ENCODE measurements around the gene GYS1.
A peak's percentile ranks its signal among the peaks of the same experiment; 100 is the strongest.
"Not testable (repeated sequence)": the region's sequence is repeated elsewhere in the genome, so short reads cannot be mapped to it uniquely, and the experiment has no call there.

The GYS1 gene

DNA sequence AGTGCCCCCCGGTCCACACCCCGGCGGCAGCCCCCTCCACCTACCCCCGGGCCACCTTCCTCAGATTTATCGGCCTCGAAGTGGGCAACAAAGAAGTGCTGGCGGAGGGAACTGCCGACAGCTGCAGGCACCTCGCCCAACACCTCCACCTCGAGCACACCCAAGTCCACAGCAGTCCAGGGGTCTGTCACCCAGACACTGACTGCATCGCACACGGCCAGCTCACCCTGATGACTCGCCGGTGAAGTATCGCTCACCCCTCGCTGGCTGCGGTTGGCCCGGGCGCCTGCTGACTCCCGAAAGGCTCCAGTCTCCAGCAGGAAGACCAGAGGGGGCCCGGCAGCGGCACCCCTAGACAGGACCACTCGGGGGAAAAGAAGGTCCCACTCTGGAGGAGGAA lies 32.5 kb upstream of the GYS1 start:
- H3K36me3 ChIP-seq (ENCODE audit: control insufficient read depth, insufficient read depth, low read length) = not testable (repeated sequence)

DNA sequence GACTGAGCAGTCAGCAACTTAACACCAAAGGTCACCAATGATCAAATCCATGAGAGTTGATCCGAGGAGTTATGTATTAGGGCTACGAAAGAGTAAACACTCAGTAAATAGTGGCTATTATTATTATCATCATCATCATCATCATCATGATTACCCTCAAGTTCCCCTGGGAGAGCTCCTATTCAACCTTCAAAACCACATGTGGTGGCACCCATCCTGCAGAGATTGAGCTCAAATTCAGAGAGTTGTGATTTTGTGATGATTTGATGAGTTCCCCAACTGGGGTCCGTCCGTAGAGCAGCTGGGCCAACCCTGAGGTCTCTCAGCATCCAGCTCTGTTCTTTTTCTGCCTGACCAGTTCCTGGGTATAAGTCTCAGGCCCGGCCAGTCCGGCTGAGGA lies 32.0 kb upstream of the GYS1 start:
- H3K27me3 ChIP-seq (ENCODE audit: control insufficient read depth, insufficient read depth, low read length) = peaks cover 18% of the 10 kb centered on the region
- not testable (repeated sequence) for H3K4me1 ChIP-seq (ENCODE audit: control insufficient read depth, insufficient read depth, low read length); H3K9me3 ChIP-seq (ENCODE audit: control insufficient read depth, insufficient read depth, low read length); H3K9ac ChIP-seq (ENCODE audit: low read depth, low read length); H3K36me3 ChIP-seq (ENCODE audit: control insufficient read depth, insufficient read depth, low read length); H3K4me3 ChIP-seq (ENCODE audit: low read depth, low read length)

More for the DNA sequence above, 32.5 kb upstream of the GYS1 start:
- not testable (repeated sequence) for H3K9ac ChIP-seq (ENCODE audit: low read depth, low read length); H3K4me3 ChIP-seq (ENCODE audit: low read depth, low read length); H3K4me1 ChIP-seq (ENCODE audit: control insufficient read depth, insufficient read depth, low read length); H3K9me3 ChIP-seq (ENCODE audit: control insufficient read depth, insufficient read depth, low read length)
- peaks cover 13% of the 10 kb centered on the region for H3K27me3 ChIP-seq (ENCODE audit: control insufficient read depth, insufficient read depth, low read length)

DNA sequence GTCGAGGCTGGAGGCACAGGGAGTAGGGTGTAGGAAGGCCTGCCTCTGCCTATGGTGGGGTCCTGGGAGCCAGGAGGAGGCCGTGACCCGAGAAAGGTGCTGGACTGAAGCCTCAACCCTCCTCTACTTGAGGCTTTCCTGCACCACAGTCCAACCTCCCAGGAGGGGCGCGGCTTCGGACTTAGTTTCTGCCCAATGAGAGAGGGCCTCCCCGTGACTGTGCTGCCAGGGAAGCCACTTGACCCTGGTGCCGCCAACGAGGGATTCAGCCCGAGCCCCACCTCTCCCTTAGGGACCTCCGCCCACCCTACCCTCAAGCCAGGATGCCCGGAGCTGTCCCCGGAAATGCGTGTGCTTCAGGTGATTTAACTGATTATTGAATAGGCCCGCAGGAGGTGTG lies 31.1 kb upstream of the GYS1 start, which contains the start of gene CGB3:
Gene CGB3 (minus strand): TSS at position 101 of the 400 bp plus-strand sequence. CDS start 362 bp downstream, outside the sequence.
- not testable (repeated sequence) for H3K36me3 ChIP-seq (ENCODE audit: control insufficient read depth, insufficient read depth, low read length); H3K9me3 ChIP-seq (ENCODE audit: control insufficient read depth, insufficient read depth, low read length); H3K9ac ChIP-seq (ENCODE audit: low read depth, low read length); H3K4me3 ChIP-seq (ENCODE audit: low read depth, low read length); H3K4me1 ChIP-seq (ENCODE audit: control insufficient read depth, insufficient read depth, low read length)
- H3K27me3 ChIP-seq (ENCODE audit: control insufficient read depth, insufficient read depth, low read length) = peaks cover 18% of the 10 kb centered on the region

DNA sequence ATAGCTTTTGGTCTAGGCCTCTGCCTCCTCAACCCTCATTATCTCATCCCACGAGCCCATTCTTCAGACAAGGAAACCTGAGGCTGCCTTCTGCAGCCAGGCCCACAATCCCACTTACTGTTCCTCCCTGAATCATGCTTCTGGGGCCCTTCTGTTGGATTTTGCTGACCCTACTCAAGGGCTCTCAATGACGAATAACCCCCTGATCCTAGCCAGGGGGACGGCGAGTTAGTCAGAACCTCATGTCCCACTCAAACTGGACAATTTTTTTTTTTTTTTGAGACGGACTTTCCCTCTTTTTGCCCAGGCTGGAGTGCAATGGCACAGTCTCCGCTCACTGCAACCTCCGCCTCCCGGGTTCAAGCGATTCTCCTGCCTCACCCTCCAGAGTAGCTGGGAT lies 29.0 kb upstream of the GYS1 start:
- Histone ChIP-seq H3K4me3 (ENCODE audit: low read depth, low read length) (no peak overlapping the region), H3K36me3 (ENCODE audit: control insufficient read depth, insufficient read depth, low read length) (no peaks in the 10 kb centered on the region)

DNA sequence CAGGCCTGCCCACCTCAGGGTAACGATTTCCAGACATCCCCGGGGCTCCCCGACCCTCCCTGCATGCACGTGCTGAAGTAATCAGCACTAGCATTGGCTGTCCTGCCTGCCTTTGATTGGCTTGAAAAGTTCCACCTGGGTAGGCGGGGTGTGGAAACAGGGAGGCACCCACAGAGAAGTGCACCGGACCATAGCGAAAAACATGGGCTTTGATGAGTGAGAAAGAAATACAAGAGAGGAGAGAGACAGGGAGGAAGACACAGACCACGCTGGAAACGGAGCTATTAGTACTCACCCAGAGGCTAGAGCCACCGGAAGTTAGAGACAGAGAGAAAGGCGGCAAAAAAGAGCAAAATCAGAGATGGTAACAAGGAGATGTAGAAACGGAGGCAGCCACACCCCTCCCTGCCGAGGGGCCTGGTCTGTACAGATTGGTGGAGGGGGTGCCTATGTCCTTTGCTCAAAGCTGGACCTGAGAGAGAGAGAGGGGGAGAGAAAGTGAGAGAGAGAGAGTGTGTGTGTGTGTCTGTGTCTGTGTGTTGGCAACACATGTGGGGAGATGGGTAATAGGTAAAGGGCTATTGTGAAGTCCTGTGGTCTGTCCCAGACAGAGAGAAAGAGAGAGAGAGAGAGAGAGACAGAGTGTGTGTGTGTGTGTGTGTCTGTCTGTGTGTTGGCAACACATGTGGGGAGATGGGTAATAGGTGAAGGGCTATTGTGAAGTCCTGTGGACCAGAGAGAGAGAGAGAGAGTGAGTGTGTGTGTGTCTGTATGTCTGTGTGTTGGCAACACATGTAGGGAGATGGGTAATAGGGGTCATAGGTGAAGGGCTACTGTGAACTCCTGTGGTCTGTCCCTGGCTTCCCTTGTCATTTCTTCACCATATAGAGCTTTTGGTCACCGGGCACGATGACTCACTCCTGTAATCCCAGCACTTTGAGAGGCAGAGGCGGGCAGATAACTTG lies 28.1 kb upstream of the GYS1 start:
- Histone ChIP-seq H3K9ac (ENCODE audit: low read depth, low read length) (no peak overlapping the region), H3K9me3 (ENCODE audit: control insufficient read depth, insufficient read depth, low read length) (no peaks in the 10 kb centered on the region), H3K4me1 (ENCODE audit: control insufficient read depth, insufficient read depth, low read length) (peaks cover 9% of the 10 kb centered on the region), H3K36me3 (ENCODE audit: control insufficient read depth, insufficient read depth, low read length) (peaks cover 1% of the 10 kb centered on the region), H3K27me3 (ENCODE audit: control insufficient read depth, insufficient read depth, low read length) (peaks cover 30% of the 10 kb centered on the region), H3K4me3 (ENCODE audit: low read depth, low read length) (no peak overlapping the region)

More for the DNA sequence above, 29.0 kb upstream of the GYS1 start:
- Histone ChIP-seq H3K9me3 (ENCODE audit: control insufficient read depth, insufficient read depth, low read length) (no peaks in the 10 kb centered on the region), H3K9ac (ENCODE audit: low read depth, low read length) (no peak overlapping the region), H3K4me1 (ENCODE audit: control insufficient read depth, insufficient read depth, low read length) (peaks cover 9% of the 10 kb centered on the region), H3K27me3 (ENCODE audit: control insufficient read depth, insufficient read depth, low read length) (peaks cover 30% of the 10 kb centered on the region)

DNA sequence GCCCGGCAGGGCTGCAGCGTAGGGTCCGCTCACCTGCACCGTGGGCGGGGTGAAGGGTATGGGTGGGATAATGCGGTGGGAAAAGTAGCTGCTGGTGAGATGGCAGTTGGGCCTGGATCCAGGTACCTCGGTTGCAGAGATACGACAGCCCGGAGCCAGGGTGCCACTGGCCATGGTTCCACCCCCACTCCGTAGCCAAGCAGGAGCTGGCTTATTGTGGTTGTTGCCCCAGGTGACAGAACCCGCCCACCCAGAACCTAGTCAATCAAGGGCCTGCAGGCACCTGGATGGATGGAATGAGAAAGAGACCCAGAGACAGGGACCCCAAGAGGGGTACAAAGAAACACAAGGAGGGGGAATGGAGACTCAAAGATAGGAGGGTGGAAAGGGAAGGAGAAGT lies 27.2 kb upstream of the GYS1 start:
- H3K9me3 ChIP-seq (ENCODE audit: control insufficient read depth, insufficient read depth, low read length) = no peaks in the 10 kb centered on the region
- peak overlapping the region; percentile 30 for H3K4me3 ChIP-seq (ENCODE audit: low read depth, low read length)
- H3K36me3 ChIP-seq (ENCODE audit: control insufficient read depth, insufficient read depth, low read length) = peaks cover 10% of the 10 kb centered on the region
- H3K4me1 ChIP-seq (ENCODE audit: control insufficient read depth, insufficient read depth, low read length) = peaks cover 9% of the 10 kb centered on the region
- no peak overlapping the region for H3K9ac ChIP-seq (ENCODE audit: low read depth, low read length)
- peaks cover 30% of the 10 kb centered on the region for H3K27me3 ChIP-seq (ENCODE audit: control insufficient read depth, insufficient read depth, low read length)

DNA sequence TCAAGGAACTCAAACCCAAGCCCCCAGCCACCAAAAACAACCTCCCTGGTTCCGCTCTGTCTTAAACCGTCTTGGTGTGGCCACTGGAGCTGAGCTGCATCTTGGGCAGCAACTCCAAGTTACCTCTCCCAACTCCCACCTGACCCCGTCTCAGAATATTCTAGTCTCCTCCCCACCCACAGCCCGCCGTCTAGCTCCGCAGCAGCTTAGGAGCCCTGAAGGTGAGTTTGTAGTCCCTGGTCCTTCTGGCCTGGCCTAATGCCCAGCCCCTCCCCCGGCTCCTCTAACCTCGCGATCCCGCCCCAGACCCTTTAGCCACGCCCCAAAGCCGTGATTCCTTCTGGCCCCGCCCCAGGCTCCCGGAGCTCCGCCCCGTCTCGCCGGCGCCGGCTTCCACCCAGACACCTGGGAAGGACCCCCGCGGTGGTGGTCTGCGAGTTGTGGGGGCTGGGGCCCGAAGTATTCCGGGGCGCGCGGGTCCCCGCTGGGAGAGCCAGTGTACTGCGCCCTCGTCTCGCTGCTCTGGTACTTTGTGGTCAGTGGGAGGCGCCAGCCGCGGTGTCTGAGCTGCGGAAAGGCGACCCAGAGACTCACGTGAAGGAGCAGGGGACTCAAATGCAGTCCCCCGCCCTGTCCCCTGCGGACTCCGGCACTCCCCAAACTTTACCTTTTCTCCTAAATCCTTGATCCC lies 26.3 kb upstream of the GYS1 start:
- peaks cover 30% of the 10 kb centered on the region for H3K27me3 ChIP-seq (ENCODE audit: control insufficient read depth, insufficient read depth, low read length)
- H3K9me3 ChIP-seq (ENCODE audit: control insufficient read depth, insufficient read depth, low read length) = no peaks in the 10 kb centered on the region
- H3K4me1 ChIP-seq (ENCODE audit: control insufficient read depth, insufficient read depth, low read length) = peaks cover 9% of the 10 kb centered on the region
- H3K9ac ChIP-seq (ENCODE audit: low read depth, low read length) = no peak overlapping the region
- H3K4me3 ChIP-seq (ENCODE audit: low read depth, low read length) = peak overlapping the region; percentile 53
- H3K36me3 ChIP-seq (ENCODE audit: control insufficient read depth, insufficient read depth, low read length) = peaks cover 18% of the 10 kb centered on the region

DNA sequence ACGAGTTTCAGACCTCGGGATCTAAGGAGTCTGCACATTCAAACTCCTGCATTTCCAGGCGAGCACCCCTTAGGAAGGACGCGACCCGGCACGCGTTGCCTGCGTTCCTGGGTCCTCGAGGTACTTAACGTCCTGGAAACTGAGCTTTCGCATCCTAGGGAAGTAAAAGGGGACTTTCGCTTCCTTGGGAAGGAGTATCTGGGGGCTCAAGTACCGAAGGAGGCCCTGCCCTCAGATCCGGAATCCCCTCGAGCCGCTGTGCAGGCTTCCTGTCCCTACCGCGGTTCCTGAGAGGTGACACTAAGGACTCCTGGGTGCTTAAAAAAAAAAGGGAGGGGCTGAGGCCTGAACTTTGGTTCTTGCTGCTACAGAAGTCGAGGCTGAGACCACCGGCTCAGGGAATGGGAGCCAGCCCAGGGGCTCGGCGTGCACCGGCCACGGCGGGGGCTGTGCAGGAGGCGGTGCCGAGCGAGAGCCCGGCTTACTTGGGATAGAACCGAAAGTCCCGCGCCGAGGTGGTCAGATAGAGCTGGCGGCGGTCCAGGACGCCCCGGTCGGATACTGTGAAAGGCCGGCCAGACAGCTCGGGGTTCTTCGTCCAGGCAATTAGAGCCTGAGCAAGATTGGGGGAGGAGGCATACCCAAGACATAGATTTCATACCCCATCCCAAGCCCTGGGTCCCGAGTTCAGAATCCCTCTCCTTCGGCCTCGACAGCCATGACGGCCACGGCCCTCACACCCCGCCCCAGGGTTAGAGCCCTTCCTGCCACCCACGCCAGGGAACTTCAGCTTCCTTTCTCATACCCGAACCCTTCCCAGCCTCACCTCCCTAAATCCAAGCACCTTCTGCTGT lies 25.5 kb upstream of the GYS1 start:
- peaks cover 25% of the 10 kb centered on the region for H3K36me3 ChIP-seq (ENCODE audit: control insufficient read depth, insufficient read depth, low read length)
- H3K4me3 ChIP-seq (ENCODE audit: low read depth, low read length) = peak overlapping the region; percentile 50
- H3K9me3 ChIP-seq (ENCODE audit: control insufficient read depth, insufficient read depth, low read length); H3K9ac ChIP-seq (ENCODE audit: low read depth, low read length); H3K4me1 ChIP-seq (ENCODE audit: control insufficient read depth, insufficient read depth, low read length): not testable (repeated sequence)
- H3K27me3 ChIP-seq (ENCODE audit: control insufficient read depth, insufficient read depth, low read length) = peaks cover 30% of the 10 kb centered on the region

DNA sequence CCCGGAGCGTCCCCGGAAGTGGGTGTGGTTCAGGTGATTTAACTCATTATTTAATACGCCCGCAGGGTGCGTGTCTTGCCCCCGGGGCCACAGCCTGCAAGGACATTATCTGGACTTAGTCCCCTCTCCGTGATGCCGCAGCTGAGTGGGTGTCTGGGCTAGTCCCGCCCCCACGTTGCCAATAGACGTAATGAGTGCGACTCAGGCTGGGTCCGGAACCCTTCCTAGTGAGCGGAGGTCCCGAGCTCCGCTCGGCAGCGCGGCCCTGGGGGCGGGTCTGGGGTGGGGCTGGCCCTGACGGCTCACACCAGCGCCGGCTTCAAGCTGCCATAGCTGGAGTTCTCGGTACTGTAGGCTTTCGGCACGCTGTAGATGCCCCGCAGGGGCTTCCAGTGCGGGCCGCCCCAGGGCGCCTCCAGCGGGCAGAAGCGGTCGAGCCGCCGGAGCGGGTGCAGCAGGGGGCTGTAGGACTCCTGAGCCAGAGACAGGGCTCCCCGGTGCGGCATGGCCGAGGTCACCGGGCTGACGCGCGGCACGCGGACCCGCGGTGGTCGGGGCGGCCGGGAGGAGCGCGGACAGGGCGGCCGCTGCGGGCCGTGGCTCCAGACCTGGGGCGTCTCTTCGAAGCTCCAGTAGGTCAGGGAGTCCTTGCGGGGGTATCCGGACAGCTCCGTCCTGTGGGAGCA lies 24.7 kb upstream of the GYS1 start:
- Histone ChIP-seq H3K9me3 (ENCODE audit: control insufficient read depth, insufficient read depth, low read length) (no peaks in the 10 kb centered on the region), H3K4me3 (ENCODE audit: low read depth, low read length) (peak overlapping the region; percentile 50), H3K27me3 (ENCODE audit: control insufficient read depth, insufficient read depth, low read length) (peaks cover 30% of the 10 kb centered on the region), H3K4me1 (ENCODE audit: control insufficient read depth, insufficient read depth, low read length) (peaks cover 9% of the 10 kb centered on the region), H3K36me3 (ENCODE audit: control insufficient read depth, insufficient read depth, low read length) (peaks cover 25% of the 10 kb centered on the region), H3K9ac (ENCODE audit: low read depth, low read length) (peak overlapping the region; percentile 24)

DNA sequence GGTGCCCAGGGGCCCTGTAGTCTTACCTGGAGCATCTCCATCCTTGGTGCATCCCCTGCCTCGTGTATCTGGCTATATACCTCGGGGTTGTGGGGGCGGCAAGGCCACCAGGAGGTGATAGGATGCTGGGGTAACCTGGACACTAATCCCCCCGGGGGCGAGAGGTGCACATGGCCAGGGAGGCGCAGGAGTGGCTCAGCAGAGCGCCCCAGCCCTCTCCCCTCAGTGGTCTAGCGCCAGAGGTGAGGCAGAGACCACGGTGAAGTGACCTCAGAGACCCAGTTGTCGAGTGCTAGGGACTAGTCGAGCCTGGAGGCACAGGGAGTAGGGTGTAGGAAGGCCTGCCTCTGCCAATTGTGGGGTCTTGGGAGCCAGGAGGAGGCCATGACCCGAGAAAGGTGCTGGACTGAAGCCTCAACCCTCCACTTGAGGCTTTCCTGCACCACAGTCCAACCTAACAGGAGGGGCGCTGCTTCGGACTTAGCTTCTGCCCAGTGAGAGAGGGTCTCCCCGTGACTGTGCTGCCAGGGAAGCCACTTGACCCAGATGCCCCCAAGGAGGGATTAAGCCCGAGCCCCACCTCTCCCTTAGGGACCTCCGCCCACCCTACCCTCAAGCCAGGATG lies 24.0 kb upstream of the GYS1 start, which contains the start of gene LHB:
Gene LHB (minus strand): TSS at position 51 of the 625 bp plus-strand sequence. CDS start 10 bp downstream, at position 41.
- peaks cover 29% of the 10 kb centered on the region for H3K36me3 ChIP-seq (ENCODE audit: control insufficient read depth, insufficient read depth, low read length)
- H3K4me1 ChIP-seq (ENCODE audit: control insufficient read depth, insufficient read depth, low read length) = peaks cover 9% of the 10 kb centered on the region
- H3K9me3 ChIP-seq (ENCODE audit: control insufficient read depth, insufficient read depth, low read length) = no peaks in the 10 kb centered on the region
- H3K27me3 ChIP-seq (ENCODE audit: control insufficient read depth, insufficient read depth, low read length) = peaks cover 30% of the 10 kb centered on the region
- H3K9ac ChIP-seq (ENCODE audit: low read depth, low read length) = peak within 1 kb of the TSS; percentile 24
- peak within 1 kb of the TSS; percentile 50 for H3K4me3 ChIP-seq (ENCODE audit: low read depth, low read length)
